Stimulated activated memory B cell treated with anti-CD40 and anti-IgM and Interleukin-4, amounts not matched to agents 10 μg/mL and 1 μg/mL and 100 μg/mL, for 72 hours (primary cell): ENCODE measurements around the gene PTPRN2.

ENCODE experiments used
- ATAC-seq: fragments of 150-1000 bp; cut with Tn5 transposase; 2 replicates; pipeline ENCODE4 v1.10.0; 2021
- H3K27ac Mint-ChIP-seq: one replicate; pipeline ENCODE4 v1.8.0; 2022; ENCODE audit warnings: mild to moderate bottlenecking, mixed read lengths
- H3K27me3 Mint-ChIP-seq: one replicate; pipeline ENCODE4 v1.8.0; 2022; ENCODE audit warnings: mixed read lengths
- H3K36me3 Mint-ChIP-seq: one replicate; pipeline ENCODE4 v1.8.0; 2022; ENCODE audit warnings: mixed read lengths
- H3K4me1 Mint-ChIP-seq: one replicate; pipeline ENCODE4 v1.8.0; 2022; ENCODE audit warnings: mixed read lengths
- H3K4me3 Mint-ChIP-seq: one replicate; pipeline ENCODE4 v1.8.0; 2022; ENCODE audit warnings: mild to moderate bottlenecking, moderate library complexity, mixed read lengths
- H3K9me3 Mint-ChIP-seq: one replicate; pipeline ENCODE4 v1.8.0; 2022; ENCODE audit warnings: mixed read lengths

PTPRN2 gene

GRCh38 chr7:158109364-158110033 lies 478.1 kb downstream of the PTPRN2 start:
- Mint-ChIP-seq H3K4me3 (no peak overlapping the region), H3K27me3 (no peaks in the 10 kb centered on the region), H3K27ac (no peak overlapping the region), H3K4me1 (no peaks in the 10 kb centered on the region), H3K36me3 (no peaks in the 10 kb centered on the region), H3K9me3 (peaks cover 14% of the 10 kb centered on the region)
- no peak for ATAC-seq

- Mint-ChIP-seq H3K4me3 (no peak overlapping the region), H3K27me3 (no peaks in the 10 kb centered on the region), H3K4me1 (no peaks in the 10 kb centered on the region), H3K36me3 (no peaks in the 10 kb centered on the region), H3K9me3 (peaks cover 14% of the 10 kb centered on the region), H3K27ac (no peak overlapping the region)
- ATAC-seq = no peak
Measured at GRCh38 chr7:158108646-158109293, 478.9 kb downstream of the PTPRN2 start.

GRCh38 chr7:158107806-158108205 lies 479.8 kb downstream of the PTPRN2 start:
- peaks cover 9% of the 10 kb centered on the region for H3K9me3 Mint-ChIP-seq
- H3K27ac Mint-ChIP-seq = no peak overlapping the region
- no peaks in the 10 kb centered on the region for H3K27me3 Mint-ChIP-seq
- no peak for ATAC-seq
- no peaks in the 10 kb centered on the region for H3K4me1 Mint-ChIP-seq
- H3K36me3 Mint-ChIP-seq = no peaks in the 10 kb centered on the region
- no peak overlapping the region for H3K4me3 Mint-ChIP-seq

- peaks cover 2% of the 10 kb centered on the region for H3K9me3 Mint-ChIP-seq
- no peaks in the 10 kb centered on the region for H3K36me3 Mint-ChIP-seq
- no peak overlapping the region for H3K27ac Mint-ChIP-seq
- no peak for ATAC-seq
- H3K27me3 Mint-ChIP-seq = no peaks in the 10 kb centered on the region
- H3K4me3 Mint-ChIP-seq = no peak overlapping the region
- no peaks in the 10 kb centered on the region for H3K4me1 Mint-ChIP-seq
Measured at GRCh38 chr7:158106272-158106671, 481.4 kb downstream of the PTPRN2 start.

GRCh38 chr7:158103378-158103777 lies 484.2 kb downstream of the PTPRN2 start:
- ATAC-seq = no peak
- Mint-ChIP-seq H3K4me3 (no peak overlapping the region), H3K4me1 (no peaks in the 10 kb centered on the region), H3K27me3 (no peaks in the 10 kb centered on the region), H3K36me3 (no peaks in the 10 kb centered on the region), H3K27ac (no peak overlapping the region), H3K9me3 (no peaks in the 10 kb centered on the region)

GRCh38 chr7:158102897-158103296 lies 484.7 kb downstream of the PTPRN2 start:
- H3K27me3 Mint-ChIP-seq = no peaks in the 10 kb centered on the region
- no peaks in the 10 kb centered on the region for H3K9me3 Mint-ChIP-seq
- H3K4me1 Mint-ChIP-seq = no peaks in the 10 kb centered on the region
- no peak for ATAC-seq
- no peak overlapping the region for H3K27ac Mint-ChIP-seq
- H3K4me3 Mint-ChIP-seq = no peak overlapping the region
- H3K36me3 Mint-ChIP-seq = no peaks in the 10 kb centered on the region

GRCh38 chr7:158101821-158102450 lies 485.7 kb downstream of the PTPRN2 start:
- no peaks in the 10 kb centered on the region for H3K9me3 Mint-ChIP-seq
- H3K4me3 Mint-ChIP-seq = no peak overlapping the region
- no peak for ATAC-seq
- no peaks in the 10 kb centered on the region for H3K4me1 Mint-ChIP-seq
- no peaks in the 10 kb centered on the region for H3K27me3 Mint-ChIP-seq
- H3K27ac Mint-ChIP-seq = no peak overlapping the region
- no peaks in the 10 kb centered on the region for H3K36me3 Mint-ChIP-seq

GRCh38 chr7:158098125-158099030 lies 489.2 kb downstream of the PTPRN2 start:
- H3K27ac Mint-ChIP-seq = no peak overlapping the region
- H3K27me3 Mint-ChIP-seq = no peaks in the 10 kb centered on the region
- no peak overlapping the region for H3K4me3 Mint-ChIP-seq
- peaks cover under 1% of the 10 kb centered on the region for H3K9me3 Mint-ChIP-seq
- ATAC-seq = peak; percentile 42
- H3K4me1 Mint-ChIP-seq = no peaks in the 10 kb centered on the region
- no peaks in the 10 kb centered on the region for H3K36me3 Mint-ChIP-seq

GRCh38 chr7:158097453-158098124 lies 490.0 kb downstream of the PTPRN2 start:
- Mint-ChIP-seq H3K27me3 (no peaks in the 10 kb centered on the region), H3K27ac (no peak overlapping the region), H3K4me1 (no peaks in the 10 kb centered on the region), H3K9me3 (peaks cover 4% of the 10 kb centered on the region), H3K4me3 (no peak overlapping the region), H3K36me3 (no peaks in the 10 kb centered on the region)
- peak; percentile 21 for ATAC-seq

- Mint-ChIP-seq H3K36me3 (no peaks in the 10 kb centered on the region), H3K27ac (no peak overlapping the region), H3K27me3 (no peaks in the 10 kb centered on the region), H3K4me3 (no peak overlapping the region), H3K4me1 (no peaks in the 10 kb centered on the region), H3K9me3 (peaks cover 4% of the 10 kb centered on the region)
- no peak for ATAC-seq
Measured at GRCh38 chr7:158097106-158097452, 490.5 kb downstream of the PTPRN2 start.

- ATAC-seq = no peak
- no peaks in the 10 kb centered on the region for H3K4me1 Mint-ChIP-seq
- no peak overlapping the region for H3K4me3 Mint-ChIP-seq
- H3K9me3 Mint-ChIP-seq = peaks cover 8% of the 10 kb centered on the region
- no peaks in the 10 kb centered on the region for H3K27me3 Mint-ChIP-seq
- H3K36me3 Mint-ChIP-seq = no peaks in the 10 kb centered on the region
- no peak overlapping the region for H3K27ac Mint-ChIP-seq
Measured at GRCh38 chr7:158096582-158096981, 491.0 kb downstream of the PTPRN2 start.

- Mint-ChIP-seq H3K27ac (no peak overlapping the region), H3K36me3 (no peaks in the 10 kb centered on the region), H3K4me3 (no peak overlapping the region), H3K9me3 (peaks cover 15% of the 10 kb centered on the region), H3K27me3 (no peaks in the 10 kb centered on the region), H3K4me1 (no peaks in the 10 kb centered on the region)
- ATAC-seq = no peak
Measured at GRCh38 chr7:158094671-158095226, 492.9 kb downstream of the PTPRN2 start.

- no peaks in the 10 kb centered on the region for H3K27me3 Mint-ChIP-seq
Measured at GRCh38 chr7:158094046-158094445, 493.6 kb downstream of the PTPRN2 start.

GRCh38 chr7:158093156-158093796 lies 494.3 kb downstream of the PTPRN2 start:
- H3K27ac Mint-ChIP-seq = no peak overlapping the region
- no peaks in the 10 kb centered on the region for H3K27me3 Mint-ChIP-seq
- H3K36me3 Mint-ChIP-seq = no peaks in the 10 kb centered on the region
- no peak for ATAC-seq
- peaks cover 18% of the 10 kb centered on the region for H3K9me3 Mint-ChIP-seq
- H3K4me3 Mint-ChIP-seq = no peak overlapping the region
- no peaks in the 10 kb centered on the region for H3K4me1 Mint-ChIP-seq

More at GRCh38 chr7:158094046-158094445, 493.6 kb downstream of the PTPRN2 start:
- ATAC-seq = no peak
- H3K9me3 Mint-ChIP-seq = peaks cover 18% of the 10 kb centered on the region
- H3K36me3 Mint-ChIP-seq = no peaks in the 10 kb centered on the region
- no peaks in the 10 kb centered on the region for H3K4me1 Mint-ChIP-seq
- no peak overlapping the region for H3K4me3 Mint-ChIP-seq
- H3K27ac Mint-ChIP-seq = no peak overlapping the region
